ENCODE measurements around the gene KRT2. TPM values are rescaled to one million over a fixed set of nuclear protein-coding genes. Genes with fewer than 3 reads are reported as not detected.

The KRT2 gene
- total RNA-seq, 1 experiment from 2014 or later = not detected

GRCh38 chr12:52661668-52662067, 9.7 kb upstream of the KRT2 start:
- no peak for DNase-seq
- H3K4me3 Mint-ChIP-seq (ENCODE audit: low read depth, unreplicated experiment) = no peak overlapping the region
- H3K4me1 Mint-ChIP-seq (ENCODE audit: low read depth, unreplicated experiment) = no peaks in the 10 kb centered on the region
- CTCF ChIA-PET = no interaction called here
- no peaks in the 10 kb centered on the region for H3K36me3 Mint-ChIP-seq (ENCODE audit: insufficient read depth, unreplicated experiment)
- BruUV-seq (replicated peaks) = no TSS peak
- intact Hi-C loops (cut with micrococcal nuclease; ENCODE audit: unreplicated experiment) = no loop called here
- H3K27me3 Mint-ChIP-seq (ENCODE audit: unreplicated experiment) = peaks cover 37% of the 10 kb centered on the region
- H3K27ac Mint-ChIP-seq (ENCODE audit: unreplicated experiment) = no peak overlapping the region
- no peak for TF ChIP-seq CTCF (IDR thresholded peaks at IDR 0.05; ENCODE audit: unreplicated experiment)
- H3K9me3 Mint-ChIP-seq (ENCODE audit: low read depth, unreplicated experiment) = no peaks in the 10 kb centered on the region

- Mint-ChIP-seq H3K4me3 (ENCODE audit: low read depth, unreplicated experiment) (no peak overlapping the region), H3K9me3 (ENCODE audit: low read depth, unreplicated experiment) (no peaks in the 10 kb centered on the region), H3K27me3 (ENCODE audit: unreplicated experiment) (peaks cover 43% of the 10 kb centered on the region), H3K27ac (ENCODE audit: unreplicated experiment) (no peak overlapping the region), H3K36me3 (ENCODE audit: insufficient read depth, unreplicated experiment) (no peaks in the 10 kb centered on the region), H3K4me1 (ENCODE audit: low read depth, unreplicated experiment) (peaks cover under 1% of the 10 kb centered on the region)
- BruUV-seq (replicated peaks) = no TSS peak
- intact Hi-C loops (cut with micrococcal nuclease; ENCODE audit: unreplicated experiment) = no loop called here
- no peak for TF ChIP-seq CTCF (IDR thresholded peaks at IDR 0.05; ENCODE audit: unreplicated experiment)
- no peak for DNase-seq
- CTCF ChIA-PET = no interaction called here
These were observed 9.0 kb upstream of the KRT2 start for GRCh38 chr12:52660934-52661499.

GRCh38 chr12:52659951-52660350, 7.9 kb upstream of the KRT2 start:
- Mint-ChIP-seq H3K27ac (ENCODE audit: unreplicated experiment) (no peak overlapping the region), H3K4me3 (ENCODE audit: low read depth, unreplicated experiment) (no peak overlapping the region), H3K4me1 (ENCODE audit: low read depth, unreplicated experiment) (peaks cover 9% of the 10 kb centered on the region), H3K36me3 (ENCODE audit: insufficient read depth, unreplicated experiment) (no peaks in the 10 kb centered on the region), H3K9me3 (ENCODE audit: low read depth, unreplicated experiment) (no peaks in the 10 kb centered on the region), H3K27me3 (ENCODE audit: unreplicated experiment) (peaks cover 54% of the 10 kb centered on the region)
- no peak for TF ChIP-seq CTCF (IDR thresholded peaks at IDR 0.05; ENCODE audit: unreplicated experiment)
- intact Hi-C loops (cut with micrococcal nuclease; ENCODE audit: unreplicated experiment) = no loop called here
- DNase-seq = no peak
- CTCF ChIA-PET = no interaction called here
- BruUV-seq (replicated peaks) = no TSS peak

GRCh38 chr12:52659395-52659794, 7.4 kb upstream of the KRT2 start:
- Mint-ChIP-seq H3K36me3 (ENCODE audit: insufficient read depth, unreplicated experiment) (no peaks in the 10 kb centered on the region), H3K27ac (ENCODE audit: unreplicated experiment) (no peak overlapping the region), H3K4me1 (ENCODE audit: low read depth, unreplicated experiment) (peaks cover 9% of the 10 kb centered on the region), H3K9me3 (ENCODE audit: low read depth, unreplicated experiment) (no peaks in the 10 kb centered on the region), H3K27me3 (ENCODE audit: unreplicated experiment) (peaks cover 59% of the 10 kb centered on the region), H3K4me3 (ENCODE audit: low read depth, unreplicated experiment) (no peak overlapping the region)
- no peak for DNase-seq
- CTCF ChIA-PET = no interaction called here
- intact Hi-C loops (cut with micrococcal nuclease; ENCODE audit: unreplicated experiment) = no loop called here
- TF ChIP-seq CTCF (IDR thresholded peaks at IDR 0.05; ENCODE audit: unreplicated experiment) = no peak
- BruUV-seq (replicated peaks) = no TSS peak
